ENCODE data around the gene ZDHHC6.

Gene ZDHHC6

DNA sequence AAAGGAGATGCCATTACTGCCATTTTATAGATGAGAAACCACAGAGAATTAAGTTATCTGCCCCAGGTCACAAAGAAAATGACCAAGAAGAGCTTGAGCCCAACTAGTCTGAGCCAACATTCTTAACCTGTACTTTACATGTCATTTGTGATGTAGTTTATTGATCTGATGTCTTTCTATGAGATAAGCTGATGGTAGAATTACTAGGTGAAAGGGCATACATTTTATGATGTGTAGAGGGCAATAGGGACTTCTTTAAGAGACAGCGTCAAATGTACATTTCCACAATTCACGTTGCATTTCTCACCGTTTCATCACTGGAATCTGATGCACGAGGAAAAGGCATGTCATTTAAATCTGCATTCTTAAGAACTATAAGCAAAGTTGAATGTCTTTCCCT is 61.5 kb downstream of the ZDHHC6 start:
- DNase-seq (ENCODE audit: low read depth), result no peak
- TF ChIP-seq, protein P1, sequence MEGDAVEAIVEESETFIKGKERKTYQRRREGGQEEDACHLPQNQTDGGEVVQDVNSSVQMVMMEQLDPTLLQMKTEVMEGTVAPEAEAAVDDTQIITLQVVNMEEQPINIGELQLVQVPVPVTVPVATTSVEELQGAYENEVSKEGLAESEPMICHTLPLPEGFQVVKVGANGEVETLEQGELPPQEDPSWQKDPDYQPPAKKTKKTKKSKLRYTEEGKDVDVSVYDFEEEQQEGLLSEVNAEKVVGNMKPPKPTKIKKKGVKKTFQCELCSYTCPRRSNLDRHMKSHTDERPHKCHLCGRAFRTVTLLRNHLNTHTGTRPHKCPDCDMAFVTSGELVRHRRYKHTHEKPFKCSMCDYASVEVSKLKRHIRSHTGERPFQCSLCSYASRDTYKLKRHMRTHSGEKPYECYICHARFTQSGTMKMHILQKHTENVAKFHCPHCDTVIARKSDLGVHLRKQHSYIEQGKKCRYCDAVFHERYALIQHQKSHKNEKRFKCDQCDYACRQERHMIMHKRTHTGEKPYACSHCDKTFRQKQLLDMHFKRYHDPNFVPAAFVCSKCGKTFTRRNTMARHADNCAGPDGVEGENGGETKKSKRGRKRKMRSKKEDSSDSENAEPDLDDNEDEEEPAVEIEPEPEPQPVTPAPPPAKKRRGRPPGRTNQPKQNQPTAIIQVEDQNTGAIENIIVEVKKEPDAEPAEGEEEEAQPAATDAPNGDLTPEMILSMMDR (conservative IDR thresholded peaks at IDR 0.05; ENCODE audit: control insufficient read depth, insufficient read depth, low read depth, low read length), result no peak
- H3K4me3 ChIP-seq (ENCODE audit: control insufficient read depth, low read depth, low read length), result no peak overlapping the region

DNA sequence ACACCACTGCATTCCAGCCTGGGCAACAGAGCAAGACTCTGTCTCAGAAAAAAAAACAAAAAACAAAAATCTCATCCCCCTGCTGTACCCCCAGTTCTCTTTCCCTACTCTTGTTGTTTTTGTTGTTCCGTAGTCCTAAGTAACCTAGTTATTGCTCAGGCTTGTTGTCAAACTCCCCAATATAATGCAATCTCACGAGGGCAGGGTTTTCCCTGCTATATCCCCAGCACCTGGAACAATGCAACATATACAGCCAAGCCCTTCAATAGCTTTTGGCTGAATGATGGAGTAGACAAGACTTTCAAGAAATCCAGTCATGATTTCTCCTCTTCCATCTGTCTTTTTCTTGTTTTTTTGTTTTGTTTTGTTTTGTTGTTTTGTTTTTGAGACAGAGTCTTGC is 62.6 kb downstream of the ZDHHC6 start:
- no peak for DNase-seq (ENCODE audit: low read depth)
- H3K4me3 ChIP-seq (ENCODE audit: control insufficient read depth, low read depth, low read length), result no peak overlapping the region
- TF ChIP-seq, protein P1 (conservative IDR thresholded peaks at IDR 0.05; ENCODE audit: control insufficient read depth, insufficient read depth, low read depth, low read length), result no peak

DNA sequence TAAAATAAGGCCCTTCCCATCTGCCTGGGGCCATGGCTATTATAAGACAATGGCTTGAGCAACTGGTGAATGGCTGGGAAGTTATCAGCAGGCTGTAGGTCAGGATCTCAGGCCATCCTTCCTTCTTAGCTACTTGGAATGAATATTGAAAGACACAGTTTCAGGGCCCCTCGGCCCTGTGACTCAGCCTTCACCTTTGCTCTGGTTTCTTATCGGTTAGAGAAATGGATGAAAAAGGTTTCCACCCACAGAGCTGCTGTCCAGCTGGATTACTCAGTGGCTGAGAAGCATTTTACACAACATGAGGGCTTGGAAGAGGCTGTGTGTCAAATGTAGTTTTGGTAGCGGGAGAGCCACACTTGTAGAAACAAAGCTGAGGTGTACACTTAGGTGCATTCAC is 63.4 kb downstream of the ZDHHC6 start:
- H3K4me3 ChIP-seq (ENCODE audit: control insufficient read depth, low read depth, low read length), result no peak overlapping the region
- peak; percentile 74 for DNase-seq (ENCODE audit: low read depth)
- TF ChIP-seq, protein P1 (conservative IDR thresholded peaks at IDR 0.05; ENCODE audit: control insufficient read depth, insufficient read depth, low read depth, low read length), result no peak

DNA sequence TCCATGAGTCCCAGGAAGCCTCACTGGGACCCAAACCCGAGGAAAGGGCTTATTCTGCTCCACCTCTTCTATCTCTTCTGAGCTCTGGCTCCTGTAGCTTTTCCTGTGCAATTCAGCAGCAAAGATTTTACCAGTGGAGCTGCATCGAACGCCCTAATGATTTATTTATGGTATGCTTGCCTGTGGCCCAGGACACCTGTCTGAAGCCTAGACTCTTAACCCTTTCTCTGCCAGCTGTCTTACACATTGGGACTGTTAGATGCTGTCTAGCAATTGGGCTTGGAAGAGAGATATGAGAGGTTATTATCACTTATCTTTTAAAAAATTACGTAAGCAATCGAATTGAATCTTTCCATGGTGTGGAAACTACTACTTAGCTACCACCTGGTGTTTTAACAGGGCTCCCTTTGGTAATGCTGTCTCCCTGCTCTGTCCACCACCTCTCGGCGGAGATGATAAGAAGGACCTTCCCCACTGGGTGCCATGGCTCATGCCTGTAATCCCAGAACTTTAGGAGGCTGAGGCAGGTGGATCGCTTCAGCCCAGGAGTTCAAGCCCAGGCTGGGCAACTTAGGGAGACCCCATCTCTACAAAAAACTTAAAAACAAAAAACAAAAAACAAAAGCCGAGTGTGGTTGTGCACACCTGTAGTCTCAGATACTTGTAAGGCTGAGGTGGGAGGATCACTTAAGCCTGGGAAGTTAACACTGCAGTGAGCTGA is 64.0 kb downstream of the ZDHHC6 start:
- TF ChIP-seq, protein P1 (conservative IDR thresholded peaks at IDR 0.05; ENCODE audit: control insufficient read depth, insufficient read depth, low read depth, low read length), result no peak
- no peak overlapping the region for H3K4me3 ChIP-seq (ENCODE audit: control insufficient read depth, low read depth, low read length)
- no peak for DNase-seq (ENCODE audit: low read depth)
